A673 (cell line): ENCODE results near the gene RBFOX2. TPM values are rescaled to one million over a fixed set of nuclear protein-coding genes. Genes with fewer than 3 reads are reported as not detected.

Source experiments
- BruUV-seq: library from RNA; stranded (reverse); fragments of 400-500 nt; replicated peaks from 2 replicates; lab custom pipeline; 2021; lab: Mats Ljungman, UMichigan
- CTCF ChIA-PET: fragments of 300-600 bp; sonication (Branson Sonifier 250); formaldehyde crosslinking; loops from one replicate; lab custom pipeline; 2022; ENCODE audit warnings: antibody characterized with exemption; lab: Charles Lee
- POLR2A ChIA-PET: fragments of 300-600 bp; sonication (Branson Sonifier 250); formaldehyde crosslinking; loops from one replicate; lab custom pipeline; 2022; ENCODE audit warnings: antibody characterized with exemption; ENCODE audit not compliant: low non-redundant PET; lab: Charles Lee
- DNase-seq: peaks from one replicate; pipeline ENCODE4 v3.0.0-alpha.2; 2015; ENCODE audit warnings: low spot score
- H3K27ac ChIP-seq: fragments of 200-600 bp; sonication (generic); 2 replicates; pipeline ENCODE4 v1.5.1; 2016; ENCODE audit warnings: mixed run types, low read depth, mild to moderate bottlenecking, mixed read lengths, antibody characterized with exemption, low read length; ENCODE audit not compliant: poor library complexity, severe bottlenecking
- H3K27me3 ChIP-seq: fragments of 200-600 bp; sonication (generic); replicated peaks from 2 replicates; pipeline ENCODE4 v1.6.1; 2017; ENCODE audit warnings: mixed run types, low read depth, mild to moderate bottlenecking, mixed read lengths, antibody characterized with exemption, low read length; ENCODE audit not compliant: insufficient read depth, poor library complexity
- H3K36me3 ChIP-seq: fragments of 200-600 bp; sonication (generic); 2 replicates; pipeline ENCODE4 v1.6.1; 2016; ENCODE audit warnings: mixed run types, mild to moderate bottlenecking, mixed read lengths, antibody characterized with exemption, low read length; ENCODE audit not compliant: insufficient read depth, poor library complexity, severe bottlenecking
- H3K4me1 ChIP-seq: fragments of 200-600 bp; sonication (generic); 2 replicates; pipeline ENCODE4 v1.6.1; 2017; ENCODE audit warnings: mixed run types, mild to moderate bottlenecking, mixed read lengths, antibody characterized with exemption, low read length; ENCODE audit not compliant: insufficient read depth, poor library complexity, severe bottlenecking
- H3K4me3 ChIP-seq: fragments of 200-600 bp; sonication (generic); 2 replicates; pipeline ENCODE4 v1.5.1; 2016; ENCODE audit warnings: low read depth, mixed run types, mild to moderate bottlenecking, mixed read lengths, low read length; ENCODE audit not compliant: poor library complexity, severe bottlenecking
- H3K9me3 ChIP-seq: fragments of 200-600 bp; sonication (generic); 2 replicates; pipeline ENCODE4 v1.6.1; 2016; ENCODE audit warnings: mixed run types, low read depth, mild to moderate bottlenecking, mixed read lengths, antibody characterized with exemption, low read length; ENCODE audit not compliant: poor library complexity, severe bottlenecking
- CTCF ChIP-seq: fragments of 300-800, 200-600 bp; sonication (generic); conservative IDR thresholded peaks from 2 replicates; pipeline ENCODE4 v1.5.1; 2017; ENCODE audit warnings: low read depth, mild to moderate bottlenecking, antibody characterized with exemption, low read length, moderate library complexity, mixed read lengths
- EZH2 ChIP-seq: fragments of 200-600 bp; sonication (generic); IDR thresholded peaks from 2 replicates; pipeline ENCODE4 v1.6.1; 2017; ENCODE audit warnings: borderline replicate concordance, low read depth, mild to moderate bottlenecking, mixed read lengths, antibody characterized with exemption, low read length; ENCODE audit not compliant: poor library complexity, severe bottlenecking
- intact Hi-C: fragments of 100-400 bp; cut with micrococcal nuclease; formaldehyde crosslinking; loops from one replicate; pipeline ENCODE4 v1.10.0; 2022; ENCODE audit not compliant: unreplicated experiment
- total RNA-seq: library from RNA; stranded (reverse); gene quantifications from 2 replicates; pipeline ENCODE4 v1.2.3, GENCODE V29; 2021

RBFOX2 gene
- total RNA-seq, 1 experiment from 2014 or later: 142 TPM

DNA sequence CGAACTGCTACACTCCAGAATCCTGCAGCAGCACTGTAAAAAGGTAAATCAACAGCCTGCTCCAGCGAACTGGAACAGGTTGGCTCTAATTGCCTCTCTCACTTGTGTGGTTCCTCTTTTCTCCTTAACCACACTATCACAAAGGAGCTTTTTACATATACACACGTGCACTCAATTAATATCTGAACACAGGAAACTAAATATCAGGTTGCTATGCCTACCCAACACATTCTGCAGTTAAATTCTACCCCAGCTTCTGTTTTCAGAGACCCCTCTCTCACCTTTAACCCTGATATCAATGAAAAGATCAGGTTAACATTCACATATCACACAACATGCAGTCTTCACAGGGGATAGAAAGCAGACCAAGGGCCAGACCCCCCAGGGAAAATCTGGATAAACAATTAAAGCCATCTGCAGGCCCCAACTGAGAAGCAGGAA lies 11.0 kb downstream of the RBFOX2 start:
- no peak for DNase-seq
- no peaks in the 10 kb centered on the region for H3K36me3 ChIP-seq
- peak overlapping the region; percentile 7 for H3K27ac ChIP-seq
- CTCF ChIA-PET: no interaction called here
- H3K9me3 ChIP-seq: no peaks in the 10 kb centered on the region
- intact Hi-C loops: no loop called here
- no peaks in the 10 kb centered on the region for H3K27me3 ChIP-seq
- POLR2A ChIA-PET: interaction anchor here (0.6 kb wide), 1 partner anchor 11 kb away, joined by 3 read pairs; the partner anchor contains the start of gene RBFOX2
- no peak for TF ChIP-seq CTCF
- TF ChIP-seq EZH2: no peak
- no peak overlapping the region for H3K4me3 ChIP-seq
- no TSS peak for BruUV-seq
- peaks cover 63% of the 10 kb centered on the region for H3K4me1 ChIP-seq

GRCh38 chr22:36016684-36017083 lies 11.9 kb downstream of the RBFOX2 start:
- TF ChIP-seq CTCF (no peak), EZH2 (no peak)
- CTCF ChIA-PET: no interaction called here
- no TSS peak for BruUV-seq
- Histone ChIP-seq H3K36me3 (no peaks in the 10 kb centered on the region), H3K27me3 (no peaks in the 10 kb centered on the region), H3K27ac (peak overlapping the region; percentile 32), H3K9me3 (no peaks in the 10 kb centered on the region), H3K4me1 (peaks cover 58% of the 10 kb centered on the region), H3K4me3 (no peak overlapping the region)
- DNase-seq: no peak
- intact Hi-C loops: no loop called here
- POLR2A ChIA-PET: no interaction called here

- BruUV-seq: no TSS peak
- Histone ChIP-seq H3K4me3 (no peak overlapping the region), H3K4me1 (peaks cover 57% of the 10 kb centered on the region), H3K9me3 (no peaks in the 10 kb centered on the region), H3K27ac (no peak overlapping the region), H3K36me3 (no peaks in the 10 kb centered on the region), H3K27me3 (no peaks in the 10 kb centered on the region)
- ChIA-PET POLR2A (no interaction called here), CTCF (no interaction called here)
- DNase-seq: no peak
- intact Hi-C loops: no loop called here
- TF ChIP-seq CTCF (no peak), EZH2 (no peak)
Observed at GRCh38 chr22:36015811-36016529, 12.7 kb downstream of the RBFOX2 start.
